ENCODE measurements around the gene STUB1.
"Not testable (repeated sequence)": the region's sequence is repeated elsewhere in the genome, so short reads cannot be mapped to it uniquely, and the experiment has no call there.

STUB1 gene

DNA sequence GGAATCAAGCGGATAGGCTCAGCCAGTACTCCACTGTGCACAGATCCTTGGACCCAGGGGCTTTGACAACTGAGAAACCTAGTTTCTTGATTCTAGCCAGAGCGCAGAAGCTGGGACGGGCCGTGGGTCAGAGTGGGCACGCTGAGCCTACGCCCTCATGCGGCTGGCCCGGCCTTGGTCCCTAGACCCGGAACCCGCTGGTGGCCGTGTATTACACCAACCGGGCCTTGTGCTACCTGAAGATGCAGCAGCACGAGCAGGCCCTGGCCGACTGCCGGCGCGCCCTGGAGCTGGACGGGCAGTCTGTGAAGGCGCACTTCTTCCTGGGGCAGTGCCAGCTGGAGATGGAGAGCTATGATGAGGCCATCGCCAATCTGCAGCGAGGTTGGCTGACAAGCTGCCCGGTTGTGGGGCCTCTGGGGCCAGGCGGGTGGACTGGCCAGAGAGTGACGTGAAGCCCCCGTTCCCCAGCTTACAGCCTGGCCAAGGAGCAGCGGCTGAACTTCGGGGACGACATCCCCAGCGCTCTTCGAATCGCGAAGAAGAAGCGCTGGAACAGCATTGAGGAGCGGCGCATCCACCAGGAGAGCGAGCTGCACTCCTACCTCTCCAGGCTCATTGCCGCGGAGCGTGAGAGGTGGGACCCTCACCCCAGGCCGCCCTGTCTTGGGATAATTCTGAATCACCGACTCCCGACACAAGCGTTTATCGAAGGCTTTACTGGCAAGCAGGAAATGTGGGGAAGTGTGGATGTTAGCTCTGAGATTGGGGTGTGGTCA lies 946 bp downstream of the STUB1 start:
- no peak for DNase-seq

- no peak for DNase-seq
These were observed 1.7 kb downstream of the STUB1 start for GRCh38 chr16:681746-682427.

GRCh38 chr16:682493-683395 lies 2.5 kb downstream of the STUB1 start:
- DNase-seq: no peak

DNA sequence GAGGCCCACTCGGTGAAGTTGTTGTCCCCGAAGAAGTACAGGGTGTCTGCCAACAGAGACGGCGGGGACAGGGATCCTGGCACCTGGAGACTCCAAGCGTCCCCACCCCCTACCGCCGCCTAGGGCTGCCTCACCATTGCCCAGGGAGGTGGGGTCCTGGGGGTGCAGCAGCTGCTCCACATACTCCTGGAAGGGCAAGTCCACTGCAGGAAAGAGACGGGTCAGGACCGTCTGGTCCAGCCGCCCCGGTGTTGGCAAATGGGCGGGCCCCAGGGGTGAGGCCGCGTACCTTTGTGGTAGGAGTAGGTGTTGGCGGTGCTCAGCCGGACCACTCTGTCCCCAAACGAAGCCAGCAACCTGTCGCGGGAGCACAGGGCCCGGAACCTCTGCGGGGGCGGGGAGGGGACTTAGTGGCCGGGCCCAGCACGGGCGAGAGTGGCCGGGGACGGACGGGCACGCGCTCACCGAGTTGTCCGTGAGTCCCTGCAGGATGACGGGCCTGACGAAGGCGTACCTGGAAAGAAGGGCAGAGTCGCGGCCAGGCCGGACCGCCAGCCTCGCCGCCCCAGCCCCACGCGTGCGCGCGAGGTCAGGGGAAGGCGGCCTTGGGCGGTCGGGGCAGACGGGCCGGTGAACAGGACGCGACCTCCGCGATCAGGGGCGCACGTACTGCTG lies 3.3 kb downstream of the STUB1 start:
- no peak for DNase-seq

DNA sequence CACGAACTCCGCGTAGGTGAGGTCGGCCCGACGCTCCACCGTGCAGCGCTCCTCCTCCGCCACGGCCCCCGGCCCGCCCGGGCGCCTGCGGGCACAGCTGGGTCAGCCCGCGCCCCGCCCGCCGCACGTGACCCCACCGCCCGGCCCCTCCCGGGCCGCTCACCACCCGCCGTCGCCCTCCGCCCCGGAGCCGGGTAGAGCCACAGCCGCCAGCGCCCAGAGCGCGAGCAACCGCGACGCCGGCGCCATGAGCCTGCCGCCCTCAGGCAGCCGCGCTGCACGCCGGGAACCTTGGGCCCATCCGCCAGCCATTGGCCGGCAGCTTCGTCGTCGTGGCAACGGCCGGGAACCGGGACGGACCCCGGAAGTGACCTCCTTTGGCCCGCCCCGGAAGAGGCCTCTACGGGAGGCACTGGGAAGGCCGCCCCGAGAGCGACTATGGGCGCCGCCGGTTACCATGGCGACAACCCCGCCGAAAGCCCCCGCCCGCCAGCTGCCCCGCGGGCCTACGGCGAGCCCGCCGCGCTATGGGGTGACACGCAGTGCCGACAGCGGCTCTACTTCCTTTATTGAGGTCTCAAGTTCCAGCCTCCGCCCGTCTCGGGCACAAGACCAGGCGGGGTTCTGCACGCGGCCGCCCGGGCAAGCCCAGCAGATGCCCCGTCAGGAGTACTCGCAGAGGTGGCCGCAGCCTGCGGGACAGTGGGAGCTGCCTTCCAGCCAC lies 4.0 kb downstream of the STUB1 start, which contains the start of gene JMJD8:
Gene JMJD8 (minus strand): TSS at position 264 of the 724 bp plus-strand sequence. CDS start 15 bp downstream, at position 249.
- DNase-seq: peak; percentile 83

DNA sequence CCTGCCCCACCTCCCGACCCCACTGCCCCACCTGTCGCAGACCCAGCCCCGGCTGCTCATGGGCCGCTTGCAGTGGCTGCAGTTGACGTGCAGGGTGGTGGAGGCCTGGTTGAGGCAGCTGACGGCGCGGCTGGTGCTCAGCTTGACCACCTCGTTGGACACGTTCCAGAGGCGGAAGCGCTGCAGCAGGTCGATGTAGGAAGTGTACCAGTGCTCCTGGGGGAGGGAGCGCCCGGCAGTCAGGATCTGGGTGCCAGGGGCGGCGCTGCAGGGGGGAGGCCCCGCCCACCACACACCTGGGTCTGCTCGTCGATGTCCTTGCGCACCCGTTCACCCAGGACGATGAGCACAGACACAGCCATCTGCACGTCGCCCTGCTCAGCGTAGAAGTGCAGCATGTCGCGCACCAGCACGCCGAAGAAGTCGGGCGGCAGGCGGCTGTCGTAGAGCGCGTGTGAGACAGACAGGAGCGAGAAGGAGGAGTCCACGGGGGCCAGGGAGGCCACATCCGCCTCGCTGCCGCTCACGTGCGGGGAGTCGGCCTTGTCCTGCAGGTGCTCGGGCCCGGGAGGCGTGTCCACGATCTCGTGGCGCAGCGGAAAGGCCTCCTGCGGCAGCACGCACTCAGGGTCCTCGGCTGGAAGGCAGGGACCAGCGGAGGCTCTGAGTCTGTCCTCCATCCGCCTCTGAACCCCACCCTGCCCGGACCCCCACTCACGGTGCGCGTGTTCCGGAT lies 4.9 kb downstream of the STUB1 start:
- DNase-seq: no peak

DNA sequence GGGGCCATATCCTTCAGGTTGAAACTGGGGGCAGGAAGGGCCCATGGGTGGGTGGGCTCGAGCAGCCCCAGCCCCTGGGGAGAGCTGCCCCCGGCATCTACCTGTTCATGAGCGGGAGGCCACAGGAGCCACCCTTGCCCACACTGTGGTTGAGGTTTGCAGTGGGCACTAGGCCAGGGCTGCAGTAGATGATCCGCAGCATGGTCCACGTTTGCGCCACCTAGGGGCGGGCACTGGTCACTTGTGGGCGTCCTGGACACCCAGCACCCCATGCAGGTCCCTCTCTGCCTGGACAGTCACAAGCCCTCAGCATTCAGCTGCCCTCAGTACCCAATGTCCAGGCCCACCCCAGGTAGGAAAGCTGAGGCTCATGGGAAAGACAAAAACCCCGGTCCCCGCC lies 5.8 kb downstream of the STUB1 start:
- DNase-seq: no peak

- DNase-seq: no peak
These were observed 6.5 kb downstream of the STUB1 start for GRCh38 chr16:686459-687260.

DNA sequence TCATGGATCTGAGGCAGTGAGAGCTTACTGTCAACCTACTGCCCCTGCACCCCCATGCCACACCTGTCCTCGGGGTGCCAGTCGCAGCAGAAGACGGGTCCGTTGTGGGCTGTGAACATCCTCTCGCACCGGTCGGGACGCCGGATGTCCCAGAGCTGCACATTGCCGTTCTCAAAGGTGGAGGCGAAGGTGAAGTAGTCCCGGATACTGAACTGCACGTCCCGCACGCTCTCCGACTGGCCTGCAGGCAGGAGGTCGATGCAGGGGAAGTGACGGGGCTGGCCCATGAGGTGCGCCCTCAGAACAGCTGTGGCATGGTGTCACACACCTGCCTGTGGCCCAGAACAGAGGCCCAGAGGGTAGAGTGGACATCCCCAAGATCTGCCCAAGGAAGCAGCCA lies 7.3 kb downstream of the STUB1 start:
- no peak for DNase-seq

- DNase-seq: no peak
These were observed 9.1 kb downstream of the STUB1 start for GRCh38 chr16:689175-689897.

DNA sequence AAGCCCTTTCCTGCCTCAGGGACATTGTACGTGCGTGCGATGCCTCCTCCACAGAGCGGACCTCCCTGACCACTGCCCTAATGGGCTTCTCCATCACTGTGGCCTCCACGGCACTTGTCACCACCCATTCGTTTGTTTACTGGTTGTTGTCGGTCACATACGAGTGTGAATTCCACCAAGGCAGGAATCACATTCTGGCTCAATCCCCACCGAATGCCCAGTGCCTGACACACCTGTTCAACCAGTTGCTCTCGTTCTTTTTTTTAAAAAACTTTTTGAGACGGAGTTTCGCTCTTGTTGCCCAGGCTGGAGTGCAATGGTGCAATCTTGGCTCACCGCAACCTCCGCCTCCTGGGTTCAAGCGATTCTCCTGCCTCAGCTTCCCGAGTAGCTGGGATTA lies 11.0 kb downstream of the STUB1 start:
- not testable (repeated sequence) for DNase-seq

DNA sequence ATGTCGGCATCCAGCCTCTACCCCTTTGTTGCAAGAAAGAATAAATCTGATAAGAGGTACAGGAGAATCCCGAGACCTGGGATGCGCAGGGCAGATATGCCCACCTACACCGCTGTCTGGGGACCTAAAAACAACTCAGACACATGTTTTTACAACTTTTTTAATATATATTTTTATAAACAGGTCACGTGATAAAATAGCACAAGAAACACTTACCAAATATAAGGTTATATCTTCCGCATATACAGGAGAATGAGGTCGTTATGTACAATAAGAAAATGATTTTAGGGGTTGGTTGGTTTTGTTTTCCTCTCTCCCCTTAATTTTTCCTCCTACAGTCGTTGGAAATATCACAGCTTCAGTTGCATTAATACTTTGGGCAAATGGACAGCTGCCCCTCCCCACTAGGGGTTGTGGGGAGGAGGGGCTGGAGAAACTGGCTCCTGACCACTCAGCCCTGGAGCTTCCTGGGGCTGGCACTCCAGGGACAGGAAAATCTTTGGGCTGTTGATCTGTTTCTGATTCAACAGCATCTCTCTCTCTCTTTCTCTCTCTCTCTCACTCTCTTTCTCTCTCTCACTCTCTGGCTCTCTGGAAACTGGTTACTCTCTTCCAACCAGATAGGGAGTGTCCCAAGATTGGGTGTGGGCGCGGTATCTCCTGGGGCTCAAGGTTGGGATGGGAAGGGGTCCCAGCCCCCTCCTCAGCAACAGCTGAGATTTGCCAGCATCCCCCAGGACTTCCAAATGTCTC lies 12.3 kb downstream of the STUB1 start:
- DNase-seq: no peak

DNA sequence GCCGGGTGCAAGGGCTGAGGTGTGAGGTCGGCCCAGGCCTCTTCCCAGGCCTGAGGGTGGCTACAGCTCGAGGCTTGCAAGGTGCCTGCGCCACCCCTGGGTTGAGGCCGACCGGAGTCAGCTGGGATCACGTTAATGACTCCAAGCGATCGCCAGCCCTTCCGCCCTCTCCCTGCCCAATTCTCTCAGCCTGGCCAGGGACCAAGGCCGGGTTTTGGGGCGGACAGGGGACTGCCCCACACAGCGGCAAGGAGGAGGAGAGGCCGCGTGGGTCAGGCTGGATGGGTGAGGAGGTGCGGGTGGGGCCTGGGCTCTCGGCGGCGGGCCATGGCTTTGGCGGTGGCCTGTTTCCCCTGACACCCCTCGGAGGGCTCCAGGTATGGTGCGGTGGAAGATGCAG lies 13.2 kb downstream of the STUB1 start:
- no peak for DNase-seq

GRCh38 chr16:693766-694165 lies 13.6 kb downstream of the STUB1 start:
- DNase-seq: no peak

- no peak for DNase-seq
These were observed 14.1 kb downstream of the STUB1 start for GRCh38 chr16:694187-694862.

DNA sequence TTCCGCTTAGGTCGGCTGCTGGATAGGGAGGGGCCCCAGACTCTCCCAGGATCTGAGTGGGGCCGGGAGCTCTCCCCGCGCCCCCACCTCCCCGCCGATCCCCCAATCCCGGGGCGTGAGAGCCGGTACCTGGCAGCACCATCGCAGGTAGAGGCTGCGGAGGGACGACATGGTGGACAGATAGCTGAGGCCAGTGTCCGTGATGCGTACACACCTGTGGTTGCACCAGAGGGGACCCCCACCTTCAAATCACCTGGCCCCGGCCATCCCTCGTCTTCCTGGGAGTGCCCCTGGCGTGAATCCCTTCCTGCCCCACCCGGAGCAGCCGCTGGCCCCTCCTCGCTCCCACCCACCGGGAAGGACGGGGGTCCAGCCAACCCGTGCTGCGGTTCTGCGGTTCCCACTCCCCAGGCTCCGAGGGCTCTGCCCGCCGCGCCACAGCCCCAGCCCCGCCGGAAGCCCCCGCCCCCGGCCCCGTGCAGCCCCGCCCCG lies 14.7 kb downstream of the STUB1 start:
- no peak for DNase-seq

GRCh38 chr16:695355-696089 lies 15.3 kb downstream of the STUB1 start:
- no peak for DNase-seq

Measured in DMS 273 treated with DMSO at 0.1 percent for 48 hours (cell line).